Activated T-helper 1 cell treated with anti-CD3 and anti-CD28 coated beads, Interleukin-12 subunit alpha, Interleukin-12 subunit beta, Interleukin-2, Interleukin-4 antibody, amounts not matched to agents 30 ng/mL and 10 ng/mL and 1 ng/mL, durations not matched to agents 14 hours and 24 hours and 36 hours (primary cell): Measurements from ENCODE around the gene RETN. TPM values are rescaled to one million over a fixed set of nuclear protein-coding genes. Genes with fewer than 3 reads are reported as not detected.

Source experiments
- DNase-seq: peaks from one replicate; pipeline ENCODE4 v3.0.0; 2021; ENCODE audit warnings: low spot score
- H3K27ac Mint-ChIP-seq: one replicate; pipeline ENCODE4 v1.8.0; 2021; ENCODE audit warnings: mild to moderate bottlenecking, mixed read lengths
- H3K27me3 Mint-ChIP-seq: one replicate; pipeline ENCODE4 v1.8.0; 2022; ENCODE audit warnings: mild to moderate bottlenecking, moderate library complexity, mixed read lengths; ENCODE audit not compliant: insufficient read depth
- H3K36me3 Mint-ChIP-seq: one replicate; pipeline ENCODE4 v1.8.0; 2021; ENCODE audit warnings: low read depth, mixed read lengths
- H3K4me1 Mint-ChIP-seq: one replicate; pipeline ENCODE4 v1.8.0; 2021; ENCODE audit warnings: low read depth, mixed read lengths
- H3K4me3 Mint-ChIP-seq: one replicate; pipeline ENCODE4 v1.8.0; 2021; ENCODE audit warnings: mild to moderate bottlenecking, moderate library complexity, mixed read lengths
- H3K9me3 Mint-ChIP-seq: one replicate; pipeline ENCODE4 v1.8.0; 2021; ENCODE audit warnings: mixed read lengths
- intact Hi-C: fragments of 100-400 bp; cut with micrococcal nuclease; formaldehyde crosslinking; loops from one replicate; pipeline ENCODE4 v1.15.1; 2024
- total RNA-seq: library from RNA; stranded (reverse); gene quantifications from 2 replicates; pipeline ENCODE4 v1.2.3, GENCODE V29; 2022

Gene RETN
- total RNA-seq, 1 donor from 2014 or later = not detected

- Mint-ChIP-seq H3K27me3 (no peaks in the 10 kb centered on the region), H3K9me3 (no peaks in the 10 kb centered on the region), H3K4me3 (peak overlapping the region; percentile 19), H3K4me1 (peaks cover 48% of the 10 kb centered on the region), H3K27ac (no peak overlapping the region), H3K36me3 (peaks cover 12% of the 10 kb centered on the region)
- intact Hi-C loops = no loop called here
- no peak for DNase-seq
Observed at GRCh38 chr19:7631577-7631976, 37.3 kb upstream of the RETN start.

DNA sequence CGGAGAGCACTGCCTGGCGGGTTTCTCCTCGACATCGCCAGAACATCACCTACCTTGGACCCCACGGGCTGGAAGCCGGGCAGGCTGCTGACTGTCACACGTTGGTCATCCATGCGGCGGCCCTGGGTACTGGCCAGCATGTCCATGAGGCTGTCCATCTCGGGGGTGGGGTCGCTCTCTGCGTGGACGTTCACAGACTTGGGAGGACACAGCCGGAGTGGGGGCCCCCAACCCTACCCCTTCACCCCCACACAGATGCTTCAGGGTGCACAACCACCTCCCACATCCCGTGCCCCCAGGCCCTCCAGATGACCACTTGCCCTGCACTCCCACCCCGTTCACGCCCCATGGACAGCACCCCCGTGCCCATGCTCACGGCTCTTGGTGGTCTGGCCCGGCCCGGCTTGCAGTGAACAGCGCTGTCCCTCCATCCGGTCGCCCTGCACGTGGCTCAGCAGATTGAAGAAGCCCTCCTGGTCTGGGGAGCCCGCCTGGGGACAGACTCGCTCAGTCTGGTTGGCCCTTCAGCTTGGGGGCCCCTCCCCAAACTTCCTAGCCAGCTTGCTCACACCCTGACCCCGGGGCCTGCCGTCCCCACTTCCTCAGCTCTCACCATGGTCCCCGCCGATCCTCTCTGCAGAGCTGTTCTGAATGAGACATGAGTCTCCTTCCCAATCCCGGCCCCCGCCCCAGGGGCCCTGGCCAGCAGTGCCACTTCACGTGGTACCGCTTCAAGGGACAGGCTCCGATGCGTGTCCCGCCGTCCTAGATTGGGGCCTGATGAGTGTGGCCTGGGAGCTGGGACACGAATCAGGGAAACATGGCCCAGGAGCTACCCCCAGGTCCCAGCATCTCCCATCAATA is 36.3 kb upstream of the RETN start:
- Mint-ChIP-seq H3K36me3 (peaks cover 9% of the 10 kb centered on the region), H3K4me3 (peak overlapping the region; percentile 19), H3K4me1 (peaks cover 48% of the 10 kb centered on the region), H3K27me3 (no peaks in the 10 kb centered on the region), H3K27ac (no peak overlapping the region), H3K9me3 (no peaks in the 10 kb centered on the region)
- intact Hi-C loops = no loop called here
- no peak for DNase-seq

GRCh38 chr19:7633698-7634097 is 35.2 kb upstream of the RETN start, which contains the start of gene PCP2:
Gene PCP2 (minus strand): TSS chr19:7633719. CDS start chr19:7633457, 262 bp downstream.
- H3K27me3 Mint-ChIP-seq = no peaks in the 10 kb centered on the region
- H3K9me3 Mint-ChIP-seq = no peaks in the 10 kb centered on the region
- H3K27ac Mint-ChIP-seq = no peak within 1 kb of the TSS
- H3K4me1 Mint-ChIP-seq = peaks cover 41% of the 10 kb centered on the region
- no peak for DNase-seq
- H3K4me3 Mint-ChIP-seq = no peak within 1 kb of the TSS
- intact Hi-C loops = no loop called here
- peaks cover 7% of the 10 kb centered on the region for H3K36me3 Mint-ChIP-seq

DNA sequence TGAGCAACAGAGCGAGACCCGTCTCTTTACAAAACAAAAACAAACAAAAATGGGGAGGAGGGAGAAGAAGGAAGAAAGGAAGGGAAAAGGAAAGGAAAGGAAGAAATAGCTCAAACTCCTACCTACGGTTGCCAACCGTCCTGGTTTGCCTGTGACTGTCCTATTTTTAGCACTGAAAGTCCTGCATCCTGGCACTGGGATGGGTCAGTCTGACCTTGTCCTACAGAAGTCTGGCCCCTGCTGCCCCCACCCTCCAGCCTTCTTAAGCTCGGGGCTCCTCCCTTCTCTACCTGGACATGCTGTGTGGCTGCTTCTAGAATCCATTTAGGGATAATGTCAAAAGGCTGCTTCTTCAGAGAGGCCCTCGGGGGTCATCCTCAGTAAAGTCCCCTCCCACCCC is 33.2 kb upstream of the RETN start:
- no peaks in the 10 kb centered on the region for H3K27me3 Mint-ChIP-seq
- intact Hi-C loops = loop anchor here (2.0 kb wide), 1 partner anchor 31 kb away; no protein-coding TSS in a partner anchor
- peaks cover 39% of the 10 kb centered on the region for H3K4me1 Mint-ChIP-seq
- no peak for DNase-seq
- H3K27ac Mint-ChIP-seq = peak overlapping the region; percentile 77
- peak overlapping the region; percentile 85 for H3K4me3 Mint-ChIP-seq
- peaks cover 8% of the 10 kb centered on the region for H3K36me3 Mint-ChIP-seq
- H3K9me3 Mint-ChIP-seq = no peaks in the 10 kb centered on the region

DNA sequence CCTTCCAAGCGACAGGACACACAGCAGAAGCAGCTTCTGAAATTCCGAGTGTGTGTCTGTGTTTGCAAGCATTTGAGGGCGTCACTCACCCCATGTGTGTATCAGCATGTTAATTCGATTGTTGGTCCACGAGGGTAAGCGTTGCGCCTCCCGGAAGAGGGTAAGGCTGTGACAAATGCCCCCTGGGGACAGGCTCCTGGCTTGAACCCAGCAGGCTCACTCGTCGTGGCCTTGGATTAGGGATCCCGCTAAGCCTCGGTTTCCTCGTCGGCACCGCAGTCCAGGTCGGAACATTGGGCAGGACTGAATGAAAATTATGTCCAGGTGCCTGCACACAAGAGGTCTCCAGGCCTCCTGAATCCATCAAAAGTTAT is 32.5 kb upstream of the RETN start:
- Mint-ChIP-seq H3K27me3 (no peaks in the 10 kb centered on the region), H3K4me1 (peaks cover 35% of the 10 kb centered on the region), H3K27ac (peak overlapping the region; percentile 77), H3K9me3 (no peaks in the 10 kb centered on the region), H3K4me3 (peak overlapping the region; percentile 85), H3K36me3 (peaks cover 8% of the 10 kb centered on the region)
- no peak for DNase-seq
- intact Hi-C loops = loop anchor here (2.0 kb wide), 1 partner anchor 32 kb away; no protein-coding TSS in a partner anchor

DNA sequence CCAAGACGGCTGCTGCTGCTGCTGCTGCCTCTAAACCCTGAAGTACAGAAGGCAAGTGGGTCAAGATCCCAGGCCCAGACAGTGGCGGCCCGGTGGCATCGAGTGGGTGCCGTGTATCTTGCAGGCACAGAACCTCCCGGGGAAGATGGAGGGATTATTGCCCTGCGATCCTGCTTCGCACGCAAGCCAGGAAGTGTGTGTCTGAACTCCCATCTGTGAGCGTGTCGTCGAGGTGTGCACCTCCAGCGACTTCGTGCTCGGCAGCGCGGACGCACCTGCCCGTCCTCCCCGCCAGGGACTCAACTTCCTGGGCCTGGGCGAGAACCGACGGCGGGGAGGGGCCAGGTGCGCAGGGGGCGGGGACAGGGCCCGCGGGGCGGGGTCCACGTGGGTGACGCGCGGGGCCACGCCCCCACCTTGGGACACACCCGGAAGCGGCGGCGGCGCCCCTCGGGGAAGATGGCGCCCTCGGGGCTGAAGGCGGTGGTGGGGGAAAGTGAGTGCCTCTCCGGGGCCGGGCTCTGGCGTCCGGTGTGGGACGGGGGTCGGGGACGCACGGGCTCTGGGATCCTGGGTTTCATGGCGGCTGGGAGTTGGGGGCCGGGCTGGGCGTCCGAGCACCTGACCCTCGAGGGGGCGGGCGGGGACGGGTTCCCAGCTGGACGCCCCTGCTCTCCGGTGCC is 32.0 kb upstream of the RETN start, which contains the start of gene STXBP2:
Gene STXBP2, plus strand, starts transcription at position 420 of the 683 bp plus-strand sequence. Its CDS starts 40 bp downstream, at position 460.
- intact Hi-C loops = loop anchor here (1.0 to 2.0 kb wide), 4 partner anchors 8 to 283 kb away; partner anchors contain the start of genes PET100, SNAPC2 and XAB2
- H3K4me1 Mint-ChIP-seq = peaks cover 35% of the 10 kb centered on the region
- no peaks in the 10 kb centered on the region for H3K27me3 Mint-ChIP-seq
- no peaks in the 10 kb centered on the region for H3K9me3 Mint-ChIP-seq
- peaks cover 8% of the 10 kb centered on the region for H3K36me3 Mint-ChIP-seq
- peak; percentile 85 for DNase-seq
- peak within 1 kb of the TSS; percentile 77 for H3K27ac Mint-ChIP-seq
- H3K4me3 Mint-ChIP-seq = peak within 1 kb of the TSS; percentile 85

- Mint-ChIP-seq H3K4me3 (peak overlapping the region; percentile 85), H3K9me3 (no peaks in the 10 kb centered on the region), H3K4me1 (peaks cover 35% of the 10 kb centered on the region), H3K27me3 (no peaks in the 10 kb centered on the region), H3K36me3 (peaks cover 8% of the 10 kb centered on the region), H3K27ac (peak overlapping the region; percentile 55)
- no peak for DNase-seq
- intact Hi-C loops = loop anchor here (1.0 to 2.0 kb wide), 4 partner anchors 8 to 283 kb away; partner anchors contain the start of genes PET100, SNAPC2 and XAB2
Observed at GRCh38 chr19:7637374-7638256, 31.2 kb upstream of the RETN start.

- Mint-ChIP-seq H3K4me1 (peaks cover 35% of the 10 kb centered on the region), H3K4me3 (peak overlapping the region; percentile 77), H3K27ac (no peak overlapping the region), H3K9me3 (no peaks in the 10 kb centered on the region), H3K36me3 (peaks cover 8% of the 10 kb centered on the region), H3K27me3 (no peaks in the 10 kb centered on the region)
- intact Hi-C loops = no loop called here
- DNase-seq = no peak
Observed at GRCh38 chr19:7638802-7639465, 29.9 kb upstream of the RETN start.

DNA sequence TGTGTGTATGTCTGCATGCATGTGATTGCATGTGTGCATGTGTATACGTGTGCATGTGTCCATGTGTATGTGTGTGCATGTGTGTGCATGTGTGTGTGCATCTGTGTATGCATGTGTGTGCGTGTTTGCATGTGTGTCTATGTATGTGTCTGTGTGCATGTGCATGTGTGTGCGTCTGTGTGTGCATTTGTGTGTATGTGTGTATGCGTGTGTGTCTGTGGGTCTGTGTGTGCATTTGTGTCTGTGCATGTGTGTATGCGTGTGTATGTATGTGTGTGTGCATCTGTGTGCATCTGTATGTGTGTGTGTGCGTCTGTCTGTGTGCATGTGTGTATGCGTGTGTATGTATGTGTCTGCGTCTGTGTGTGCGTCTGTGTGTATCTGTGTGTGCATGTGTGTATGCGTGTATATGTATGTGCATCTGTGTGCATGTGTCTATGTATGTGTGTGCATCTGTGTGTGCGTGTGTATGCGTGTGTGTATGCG is 28.9 kb upstream of the RETN start:
- intact Hi-C loops = no loop called here
- Mint-ChIP-seq H3K27ac (no peak overlapping the region), H3K36me3 (peaks cover 8% of the 10 kb centered on the region), H3K9me3 (no peaks in the 10 kb centered on the region), H3K4me3 (peak overlapping the region; percentile 12), H3K27me3 (no peaks in the 10 kb centered on the region), H3K4me1 (peaks cover 31% of the 10 kb centered on the region)
- DNase-seq = no peak

GRCh38 chr19:7640803-7641202 is 28.0 kb upstream of the RETN start:
- intact Hi-C loops = no loop called here
- Mint-ChIP-seq H3K4me3 (no peak overlapping the region), H3K27ac (no peak overlapping the region), H3K27me3 (no peaks in the 10 kb centered on the region), H3K4me1 (peaks cover 22% of the 10 kb centered on the region), H3K9me3 (no peaks in the 10 kb centered on the region), H3K36me3 (peaks cover 12% of the 10 kb centered on the region)
- DNase-seq = no peak

DNA sequence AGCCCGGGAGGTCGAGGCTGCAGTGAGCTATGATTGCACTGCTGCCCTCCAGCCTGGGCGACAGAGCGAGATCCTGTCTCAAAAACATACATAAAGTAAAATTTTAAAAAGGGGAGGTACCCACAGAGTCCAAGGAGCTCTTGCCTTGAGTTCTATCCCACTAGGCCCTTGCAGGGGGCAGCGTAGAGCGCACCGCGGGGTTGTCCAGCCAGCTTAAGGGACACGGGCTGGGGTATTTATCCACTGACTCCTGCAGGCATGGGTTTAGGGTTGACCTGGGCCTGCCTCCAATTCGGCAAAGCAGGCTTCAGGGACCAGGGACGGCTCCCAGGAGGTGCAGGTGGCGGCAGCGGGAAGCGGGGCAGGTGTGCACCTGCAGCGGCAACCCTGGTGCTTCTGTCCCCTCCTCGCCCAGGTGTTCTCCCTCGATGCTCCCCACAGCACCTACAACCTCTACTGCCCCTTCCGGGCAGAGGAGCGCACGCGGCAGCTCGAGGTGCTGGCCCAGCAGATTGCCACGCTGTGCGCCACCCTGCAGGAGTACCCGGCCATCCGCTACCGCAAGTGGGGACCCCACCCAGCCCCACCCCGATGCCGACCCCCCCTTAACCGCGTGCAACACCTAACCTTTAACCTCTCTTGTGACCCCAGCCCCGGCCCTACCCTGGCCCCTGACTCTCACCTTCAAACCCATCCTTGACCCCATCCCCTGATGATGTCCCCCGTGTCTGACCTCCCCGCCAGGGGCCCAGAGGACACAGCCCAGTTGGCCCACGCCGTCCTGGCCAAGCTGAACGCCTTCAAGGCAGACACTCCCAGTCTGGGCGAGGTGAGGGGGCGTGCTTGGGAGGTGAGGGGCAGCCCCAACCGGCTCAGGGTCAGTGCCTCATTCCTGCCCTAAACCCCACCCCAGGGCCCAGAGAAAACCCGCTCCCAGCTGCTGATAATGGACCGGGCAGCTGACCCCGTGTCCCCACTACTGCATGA is 27.3 kb upstream of the RETN start:
- intact Hi-C loops = no loop called here
- no peaks in the 10 kb centered on the region for H3K9me3 Mint-ChIP-seq
- peaks cover 13% of the 10 kb centered on the region for H3K36me3 Mint-ChIP-seq
- H3K4me3 Mint-ChIP-seq = no peak overlapping the region
- no peaks in the 10 kb centered on the region for H3K27me3 Mint-ChIP-seq
- DNase-seq = no peak
- H3K4me1 Mint-ChIP-seq = peaks cover 18% of the 10 kb centered on the region
- no peak overlapping the region for H3K27ac Mint-ChIP-seq
